Testis (tissue), 3 donors: Measurements from ENCODE around the gene C2orf78. TPM values are rescaled to one million over a fixed set of nuclear protein-coding genes. Genes with fewer than 3 reads are reported as not detected.

ENCODE experiments used
- DNase-seq: peaks from one replicate; pipeline ENCODE4 v3.0.0-alpha.2; 2019
- H3K27ac ChIP-seq, 2 donors: fragments of 200-600 bp; sonication (generic); one replicate each; pipeline ENCODE4 v1.5.1; 2019
- H3K27me3 ChIP-seq: fragments of 200-600 bp; sonication (generic); one replicate; pipeline ENCODE4 v1.5.1; 2019
- H3K36me3 ChIP-seq: fragments of 200-600 bp; sonication (generic); one replicate; pipeline ENCODE4 v1.5.1; 2017; ENCODE audit warnings: low read depth; ENCODE audit errors: missing control alignments
- H3K4me1 ChIP-seq: fragments of 200-600 bp; sonication (generic); one replicate; pipeline ENCODE4 v1.5.1; 2019
- H3K4me3 ChIP-seq, 2 donors: fragments of 200-600 bp; sonication (generic); one replicate each; pipeline ENCODE4 v1.5.1; 2017 to 2019
- H3K9me3 ChIP-seq: fragments of 200-600 bp; sonication (generic); one replicate; pipeline ENCODE4 v1.5.1; 2017
- CTCF ChIP-seq, 3 experiments: fragments of 450-650 bp in 2 of 3; fragments of 200-600 bp in 1 of 3; sonication (generic) in 1 of 3; IDR thresholded peaks; one replicate each; pipeline ENCODE4 v1.5.1; 2016 to 2019; ENCODE audit warnings: antibody characterized with exemption in 3 of 3, mild to moderate bottlenecking in 2 of 3, moderate library complexity in 1 of 3
- POLR2A ChIP-seq: fragments of 450-650 bp; IDR thresholded peaks from one replicate; pipeline ENCODE4 v1.6.1; 2017; ENCODE audit warnings: antibody characterized with exemption, mild to moderate bottlenecking, moderate library complexity
- WGBS, 2 donors: methylation state at CpG; one replicate each; pipeline ENCODE4 v1.1.5; 2018; 5-methylcytosine and 5-hydroxymethylcytosine counted together
- intact Hi-C: fragments of 100-400 bp; cut with DNase I; formaldehyde crosslinking; loops from one replicate; pipeline ENCODE4 v1.15.1; 2023; ENCODE audit warnings: low total_unique reads
- polyA plus RNA-seq: library from polyadenylated mRNA; stranded (reverse); fragments of 350-450 nt; fragmentation: Illumina TruSeq; extraction: RNeasy Lipid Tissue Mini Kit (QIAGEN cat#74804); gene quantifications from one replicate; pipeline ENCODE4 v1.2.3, GENCODE V29; 2014; ENCODE audit warnings: low read depth, low replicate concordance; ENCODE audit not compliant: insufficient read depth
- total RNA-seq, 2 donors: library from RNA; depleted of rRNA; stranded (reverse); fragments of >200 nt; gene quantifications; one replicate each; pipeline ENCODE4 v1.2.3, GENCODE V29; 2016

C2orf78 gene
- total and polyA plus RNA-seq, 3 donors from 2014 or later = 3.5 to 18.6 (median 11.6) TPM

GRCh38 chr2:73832930-73833329 is 48.9 kb downstream of the C2orf78 start:
- DNase-seq = no peak
- intact Hi-C loops = no loop called here
- Histone ChIP-seq H3K4me3 (no peak overlapping the region), H3K27ac (peak overlapping the region in 1 of 2 donors; percentile 3), H3K36me3 (no peaks in the 10 kb centered on the region), H3K9me3 (no peaks in the 10 kb centered on the region), H3K27me3 (no peaks in the 10 kb centered on the region), H3K4me1 (peaks cover 17% of the 10 kb centered on the region)
- TF ChIP-seq POLR2A (no peak), CTCF (IDR thresholded peaks at IDR 0.05) (no peak)

GRCh38 chr2:73836141-73836943 is 52.4 kb downstream of the C2orf78 start:
- Histone ChIP-seq H3K36me3 (no peaks in the 10 kb centered on the region), H3K27me3 (no peaks in the 10 kb centered on the region), H3K9me3 (no peaks in the 10 kb centered on the region), H3K4me1 (peaks cover 9% of the 10 kb centered on the region), H3K4me3 (no peak overlapping the region), H3K27ac (no peak overlapping the region)
- DNase-seq = no peak
- TF ChIP-seq POLR2A (no peak), CTCF (IDR thresholded peaks at IDR 0.05) (no peak)
- 88% methylated on average over 10 to 17 of the region's 17 CpGs for WGBS, 2 donors
- intact Hi-C loops = no loop called here

GRCh38 chr2:73837847-73838585 is 54.0 kb downstream of the C2orf78 start:
- Histone ChIP-seq H3K27ac (no peak overlapping the region), H3K27me3 (no peaks in the 10 kb centered on the region), H3K4me3 (no peak overlapping the region), H3K9me3 (no peaks in the 10 kb centered on the region), H3K36me3 (no peaks in the 10 kb centered on the region), H3K4me1 (peaks cover 9% of the 10 kb centered on the region)
- no peak for DNase-seq
- intact Hi-C loops = no loop called here
- 85 to 91% methylated on average over 4 of the region's 4 CpGs for WGBS, 2 donors
- no peak for TF ChIP-seq POLR2A
- no peak for TF ChIP-seq CTCF (IDR thresholded peaks at IDR 0.05)

GRCh38 chr2:73838889-73839534 is 55.0 kb downstream of the C2orf78 start:
- Histone ChIP-seq H3K36me3 (no peaks in the 10 kb centered on the region), H3K27me3 (no peaks in the 10 kb centered on the region), H3K4me3 (no peak overlapping the region), H3K4me1 (peaks cover 9% of the 10 kb centered on the region), H3K9me3 (no peaks in the 10 kb centered on the region), H3K27ac (peak overlapping the region in 1 of 2 donors; percentile 2)
- WGBS, 2 donors = 49 to 58% methylated on average over 2 of the region's 2 CpGs
- no peak for TF ChIP-seq POLR2A
- TF ChIP-seq CTCF (IDR thresholded peaks at IDR 0.05) = no peak
- intact Hi-C loops = no loop called here
- no peak for DNase-seq
